Measurements from ENCODE around the gene ASB8.

Gene ASB8, protein sequence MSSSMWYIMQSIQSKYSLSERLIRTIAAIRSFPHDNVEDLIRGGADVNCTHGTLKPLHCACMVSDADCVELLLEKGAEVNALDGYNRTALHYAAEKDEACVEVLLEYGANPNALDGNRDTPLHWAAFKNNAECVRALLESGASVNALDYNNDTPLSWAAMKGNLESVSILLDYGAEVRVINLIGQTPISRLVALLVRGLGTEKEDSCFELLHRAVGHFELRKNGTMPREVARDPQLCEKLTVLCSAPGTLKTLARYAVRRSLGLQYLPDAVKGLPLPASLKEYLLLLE

DNA sequence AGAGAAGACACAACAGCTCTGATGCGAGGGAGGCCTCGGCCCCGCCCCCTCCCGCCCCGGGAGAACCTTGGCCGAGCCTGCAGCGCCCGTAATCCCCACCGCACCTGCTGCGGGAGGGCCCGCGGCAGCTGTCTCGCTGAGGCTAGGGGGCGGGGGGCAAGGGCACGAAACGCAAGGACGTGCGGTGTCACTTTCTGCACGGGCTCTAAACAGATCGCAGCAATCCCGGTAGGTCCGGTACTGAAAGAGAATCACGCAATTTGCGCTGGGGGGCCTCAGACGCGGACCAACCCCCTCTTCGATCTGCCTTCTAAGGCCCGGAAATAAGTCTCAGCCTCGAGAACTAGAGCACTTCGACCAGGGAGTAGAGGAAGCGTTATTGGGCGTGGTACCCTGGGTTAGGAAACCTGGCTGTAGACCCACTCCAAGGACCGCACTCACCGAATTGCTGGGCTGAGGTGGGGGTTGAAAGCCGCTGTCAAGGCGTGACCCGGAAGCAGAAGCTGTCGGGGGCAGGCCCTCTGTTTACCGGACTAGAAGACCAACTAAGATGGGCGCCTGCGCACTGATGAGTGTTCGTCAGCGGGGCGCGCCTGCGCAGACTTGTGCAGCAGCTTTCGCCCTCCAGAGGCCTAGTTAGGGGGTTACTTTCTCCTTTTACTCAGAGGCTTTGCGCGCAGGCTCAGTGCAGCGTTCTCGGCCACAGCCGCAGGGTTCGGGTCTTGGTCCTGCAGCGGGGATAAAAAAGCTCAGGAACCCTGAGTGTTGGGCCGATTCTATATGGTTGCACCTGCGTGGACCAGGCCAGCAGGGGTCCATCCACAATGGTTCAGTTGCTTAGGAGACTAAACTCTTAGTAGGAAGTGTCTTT lies at the start of gene ASB8:
ASB8 (minus strand) TSS at position 498 of the 871 bp plus-strand sequence. CDS start 4,019 bp downstream, outside the sequence.
- Histone ChIP-seq H3K4me3 (ENCODE audit: low read length) (peak within 1 kb of the TSS; percentile 69), H3K27ac (ENCODE audit: low read length) (no peak within 1 kb of the TSS), H3K36me3 (ENCODE audit: control insufficient read depth, insufficient read depth, low read length) (no peaks in the 10 kb centered on the region), H3K4me1 (ENCODE audit: control insufficient read depth, insufficient read depth, low read length) (peaks cover 3% of the 10 kb centered on the region; the same call in 1 of the 2 replicates), H3K9me3 (ENCODE audit: control insufficient read depth, insufficient read depth, low read length) (no peaks in the 10 kb centered on the region), H3K27me3 (ENCODE audit: control insufficient read depth, insufficient read depth, low read length) (no peaks in the 10 kb centered on the region)
- DNase-seq (ENCODE audit: low read depth, low spot score): peak; percentile 99
- WGBS (ENCODE audit: insufficient coverage, insufficient read length): no CpG with 5 or more reads among the region's 56 CpGs

DNA sequence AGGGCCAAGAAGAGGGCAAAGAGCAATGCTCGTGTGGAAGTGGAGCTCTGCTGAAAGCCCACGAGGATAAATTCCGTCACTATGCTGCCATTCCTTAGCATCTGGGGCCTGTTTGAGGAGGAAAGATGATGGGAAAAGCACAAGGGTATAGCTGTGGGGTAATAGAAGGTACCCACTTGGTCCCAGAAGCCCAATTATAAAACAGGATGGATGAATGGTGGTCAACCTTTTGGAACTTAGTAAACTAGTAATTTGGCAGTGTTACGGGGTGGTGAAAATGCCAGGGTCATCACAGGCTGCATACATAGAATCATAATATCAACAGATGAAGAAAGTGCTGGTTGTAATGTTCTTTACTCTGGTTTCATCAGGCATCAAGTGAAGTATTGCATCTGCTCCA lies 45.9 kb upstream of the ASB8 start, which contains the start of gene OR10AD1:
OR10AD1 (minus strand) TSS at position 101 of the 400 bp plus-strand sequence; CDS start at position 101, 0 bp downstream.
- WGBS (ENCODE audit: insufficient coverage, insufficient read length): no CpG with 5 or more reads among the region's 4 CpGs
- no peak within 1 kb of the TSS for H3K4me3 ChIP-seq (ENCODE audit: low read length)
- H3K9me3 ChIP-seq (ENCODE audit: control insufficient read depth, insufficient read depth, low read length): no peaks in the 10 kb centered on the region
- no peak within 1 kb of the TSS for H3K27ac ChIP-seq (ENCODE audit: low read length)
- no peaks in the 10 kb centered on the region for H3K4me1 ChIP-seq (ENCODE audit: control insufficient read depth, insufficient read depth, low read length)
- H3K27me3 ChIP-seq (ENCODE audit: control insufficient read depth, insufficient read depth, low read length): peaks cover 2% of the 10 kb centered on the region; the same call in 1 of the 2 replicates
- no peaks in the 10 kb centered on the region for H3K36me3 ChIP-seq (ENCODE audit: control insufficient read depth, insufficient read depth, low read length)
- no peak for DNase-seq (ENCODE audit: low read depth, low spot score)

DNA sequence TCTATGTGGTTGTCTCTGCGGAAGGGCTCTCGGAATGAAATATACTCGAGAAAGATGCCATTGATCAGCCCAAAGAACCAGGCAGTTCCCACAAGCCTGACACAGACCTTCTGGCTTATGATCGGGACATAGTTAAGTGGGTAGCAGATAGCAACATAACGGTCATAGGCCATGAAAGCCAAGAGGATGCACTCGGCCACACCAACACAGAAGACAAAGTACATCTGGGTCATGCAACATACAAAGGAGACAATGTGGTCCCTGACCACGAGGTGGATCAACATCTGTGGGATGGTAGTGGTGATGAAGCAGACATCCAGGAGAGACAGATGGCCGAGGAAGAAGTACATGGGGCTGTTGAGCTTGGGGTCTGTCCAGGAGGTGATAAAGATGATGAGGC lies 45.5 kb upstream of the ASB8 start:
- no CpG with 5 or more reads among the region's 8 CpGs for WGBS (ENCODE audit: insufficient coverage, insufficient read length)
- no peak for DNase-seq (ENCODE audit: low read depth, low spot score)
- H3K36me3 ChIP-seq (ENCODE audit: control insufficient read depth, insufficient read depth, low read length): no peaks in the 10 kb centered on the region
- H3K4me1 ChIP-seq (ENCODE audit: control insufficient read depth, insufficient read depth, low read length): no peaks in the 10 kb centered on the region
- no peaks in the 10 kb centered on the region for H3K9me3 ChIP-seq (ENCODE audit: control insufficient read depth, insufficient read depth, low read length)
- no peak overlapping the region for H3K4me3 ChIP-seq (ENCODE audit: low read length)
- H3K27me3 ChIP-seq (ENCODE audit: control insufficient read depth, insufficient read depth, low read length): peaks cover 2% of the 10 kb centered on the region; the same call in 1 of the 2 replicates
- H3K27ac ChIP-seq (ENCODE audit: low read length): no peak overlapping the region

DNA sequence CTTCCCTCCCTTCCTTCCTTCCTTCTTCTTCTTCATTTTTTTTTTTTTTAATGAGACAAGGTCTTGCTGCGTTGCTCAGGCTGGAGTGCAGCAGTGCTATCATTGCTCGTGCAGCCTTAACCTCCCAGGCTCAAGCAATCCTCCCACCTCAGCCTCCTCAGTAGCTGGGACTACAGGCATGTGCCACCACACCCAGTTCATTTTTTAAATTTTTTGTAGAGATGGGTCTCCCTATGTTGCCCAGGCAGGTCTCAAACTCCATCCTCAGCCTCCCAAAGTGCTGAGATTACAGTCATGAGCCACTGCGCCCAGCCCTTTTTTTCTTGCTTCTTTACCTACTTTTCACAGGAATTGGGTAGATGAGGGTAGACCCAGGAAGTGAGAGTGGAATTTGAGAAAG lies 44.2 kb upstream of the ASB8 start:
- Histone ChIP-seq H3K27ac (ENCODE audit: low read length) (no peak overlapping the region), H3K4me1 (ENCODE audit: control insufficient read depth, insufficient read depth, low read length) (no peaks in the 10 kb centered on the region), H3K36me3 (ENCODE audit: control insufficient read depth, insufficient read depth, low read length) (no peaks in the 10 kb centered on the region), H3K9me3 (ENCODE audit: control insufficient read depth, insufficient read depth, low read length) (no peaks in the 10 kb centered on the region), H3K27me3 (ENCODE audit: control insufficient read depth, insufficient read depth, low read length) (peaks cover 2% of the 10 kb centered on the region; the same call in 1 of the 2 replicates), H3K4me3 (ENCODE audit: low read length) (no peak overlapping the region)
- WGBS (ENCODE audit: insufficient coverage, insufficient read length): no CpG with 5 or more reads among the region's 3 CpGs
- no peak for DNase-seq (ENCODE audit: low read depth, low spot score)

DNA sequence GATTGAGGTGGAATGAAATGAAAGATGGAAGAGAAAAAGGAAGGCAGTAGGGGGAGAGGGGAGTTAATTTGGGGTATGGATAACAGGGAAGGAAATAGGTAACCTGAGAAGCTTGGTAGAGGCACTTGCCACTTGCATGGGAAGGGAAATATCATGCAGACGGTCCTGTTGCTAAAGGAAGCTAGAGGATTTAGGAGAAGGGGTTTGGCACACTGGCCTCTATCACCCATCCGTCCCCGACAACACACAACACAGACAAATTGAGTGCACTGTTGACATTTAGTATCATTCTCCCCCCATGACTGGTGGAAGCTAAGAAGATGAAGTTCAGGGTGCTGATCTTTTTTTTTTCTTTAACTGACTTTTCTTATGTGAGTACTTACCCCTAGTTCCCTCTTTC lies 43.8 kb upstream of the ASB8 start:
- no CpG with 5 or more reads among the region's 3 CpGs for WGBS (ENCODE audit: insufficient coverage, insufficient read length)

DNA sequence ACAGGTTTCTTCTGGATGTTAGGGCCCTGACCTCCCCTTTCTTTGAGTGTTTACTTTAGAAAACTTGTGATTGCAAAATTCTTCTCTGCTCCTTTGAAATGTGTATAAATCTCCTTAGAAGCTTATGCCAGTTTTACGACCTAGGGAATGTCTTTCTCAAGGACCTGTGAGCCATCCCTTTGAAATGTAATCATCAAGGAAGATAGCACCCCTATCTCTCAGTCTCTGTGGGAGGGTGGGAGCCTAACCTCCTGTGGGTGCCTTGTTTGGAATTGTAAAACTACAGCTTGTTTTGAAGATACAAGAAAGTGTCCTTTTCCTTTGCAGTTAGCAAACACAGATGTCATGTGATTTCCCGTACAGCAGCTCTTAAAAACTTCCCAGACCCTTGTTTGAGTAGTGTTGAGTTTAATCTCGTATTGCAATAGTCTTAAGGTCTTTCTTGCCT lies 42.5 kb upstream of the ASB8 start:
- Histone ChIP-seq H3K27me3 (ENCODE audit: control insufficient read depth, insufficient read depth, low read length) (peaks cover 2% of the 10 kb centered on the region; the same call in 1 of the 2 replicates), H3K4me1 (ENCODE audit: control insufficient read depth, insufficient read depth, low read length) (no peaks in the 10 kb centered on the region), H3K36me3 (ENCODE audit: control insufficient read depth, insufficient read depth, low read length) (no peaks in the 10 kb centered on the region), H3K9me3 (ENCODE audit: control insufficient read depth, insufficient read depth, low read length) (no peaks in the 10 kb centered on the region), H3K27ac (ENCODE audit: low read length) (no peak overlapping the region), H3K4me3 (ENCODE audit: low read length) (no peak overlapping the region)
- no peak for DNase-seq (ENCODE audit: low read depth, low spot score)
- no CpG with 5 or more reads among the region's 3 CpGs for WGBS (ENCODE audit: insufficient coverage, insufficient read length)

More for the DNA sequence above, 43.8 kb upstream of the ASB8 start:
- no peaks in the 10 kb centered on the region for H3K36me3 ChIP-seq (ENCODE audit: control insufficient read depth, insufficient read depth, low read length)
- no peak for DNase-seq (ENCODE audit: low read depth, low spot score)
- H3K4me1 ChIP-seq (ENCODE audit: control insufficient read depth, insufficient read depth, low read length): no peaks in the 10 kb centered on the region
- no peaks in the 10 kb centered on the region for H3K9me3 ChIP-seq (ENCODE audit: control insufficient read depth, insufficient read depth, low read length)
- H3K4me3 ChIP-seq (ENCODE audit: low read length): no peak overlapping the region
- no peak overlapping the region for H3K27ac ChIP-seq (ENCODE audit: low read length)
- H3K27me3 ChIP-seq (ENCODE audit: control insufficient read depth, insufficient read depth, low read length): peaks cover 2% of the 10 kb centered on the region; the same call in 1 of the 2 replicates

DNA sequence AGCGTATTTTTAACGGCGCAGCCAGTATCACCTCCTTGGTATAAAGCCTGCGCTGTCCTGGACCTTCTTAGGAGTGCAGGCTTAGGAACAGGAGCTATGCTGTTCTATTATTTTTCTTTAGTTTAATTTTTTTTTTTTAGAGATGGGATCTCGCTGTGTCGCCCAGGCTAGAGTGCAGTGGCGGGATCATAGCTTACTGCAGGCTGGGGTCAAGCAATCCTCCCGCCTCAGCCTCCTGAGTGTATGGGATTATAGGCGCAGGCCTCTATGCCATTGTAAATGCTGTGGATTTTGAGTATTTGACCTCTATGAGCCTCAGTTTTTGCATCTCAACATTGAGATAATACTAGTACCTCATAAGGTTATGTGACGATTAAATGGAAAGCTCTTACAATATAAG lies 41.7 kb upstream of the ASB8 start:
- Histone ChIP-seq H3K27ac (ENCODE audit: low read length) (no peak overlapping the region), H3K9me3 (ENCODE audit: control insufficient read depth, insufficient read depth, low read length) (no peaks in the 10 kb centered on the region), H3K4me1 (ENCODE audit: control insufficient read depth, insufficient read depth, low read length) (no peaks in the 10 kb centered on the region), H3K36me3 (ENCODE audit: control insufficient read depth, insufficient read depth, low read length) (no peaks in the 10 kb centered on the region), H3K4me3 (ENCODE audit: low read length) (no peak overlapping the region; the same call in 1 of the 2 replicates), H3K27me3 (ENCODE audit: control insufficient read depth, insufficient read depth, low read length) (peaks cover 2% of the 10 kb centered on the region; the same call in 1 of the 2 replicates)
- DNase-seq (ENCODE audit: low read depth, low spot score): no peak
- WGBS (ENCODE audit: insufficient coverage, insufficient read length): no CpG with 5 or more reads among the region's 10 CpGs

DNA sequence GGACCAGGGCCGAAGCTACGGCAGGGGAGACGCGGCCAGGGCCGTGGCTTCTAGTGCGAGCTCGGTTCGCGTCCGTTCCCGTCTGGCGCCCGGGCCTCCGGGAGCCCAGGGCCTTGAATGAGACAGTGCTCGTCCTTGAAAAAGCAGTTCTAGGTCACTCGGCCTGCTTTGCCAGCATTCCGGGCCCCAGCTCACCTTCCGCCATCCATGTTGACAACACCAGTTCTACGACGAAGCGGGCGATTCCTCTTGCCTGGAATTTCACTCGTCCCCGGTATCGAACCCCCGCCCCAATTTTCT lies 41.3 kb upstream of the ASB8 start:
- Histone ChIP-seq H3K27me3 (ENCODE audit: control insufficient read depth, insufficient read depth, low read length) (peaks cover 2% of the 10 kb centered on the region; the same call in 1 of the 2 replicates), H3K4me3 (ENCODE audit: low read length) (peak overlapping the region; percentile 57; the same call in 1 of the 2 replicates), H3K9me3 (ENCODE audit: control insufficient read depth, insufficient read depth, low read length) (no peaks in the 10 kb centered on the region), H3K27ac (ENCODE audit: low read length) (no peak overlapping the region), H3K36me3 (ENCODE audit: control insufficient read depth, insufficient read depth, low read length) (no peaks in the 10 kb centered on the region), H3K4me1 (ENCODE audit: control insufficient read depth, insufficient read depth, low read length) (no peaks in the 10 kb centered on the region)
- DNase-seq (ENCODE audit: low read depth, low spot score): no peak
- WGBS (ENCODE audit: insufficient coverage, insufficient read length): no CpG with 5 or more reads among the region's 26 CpGs

DNA sequence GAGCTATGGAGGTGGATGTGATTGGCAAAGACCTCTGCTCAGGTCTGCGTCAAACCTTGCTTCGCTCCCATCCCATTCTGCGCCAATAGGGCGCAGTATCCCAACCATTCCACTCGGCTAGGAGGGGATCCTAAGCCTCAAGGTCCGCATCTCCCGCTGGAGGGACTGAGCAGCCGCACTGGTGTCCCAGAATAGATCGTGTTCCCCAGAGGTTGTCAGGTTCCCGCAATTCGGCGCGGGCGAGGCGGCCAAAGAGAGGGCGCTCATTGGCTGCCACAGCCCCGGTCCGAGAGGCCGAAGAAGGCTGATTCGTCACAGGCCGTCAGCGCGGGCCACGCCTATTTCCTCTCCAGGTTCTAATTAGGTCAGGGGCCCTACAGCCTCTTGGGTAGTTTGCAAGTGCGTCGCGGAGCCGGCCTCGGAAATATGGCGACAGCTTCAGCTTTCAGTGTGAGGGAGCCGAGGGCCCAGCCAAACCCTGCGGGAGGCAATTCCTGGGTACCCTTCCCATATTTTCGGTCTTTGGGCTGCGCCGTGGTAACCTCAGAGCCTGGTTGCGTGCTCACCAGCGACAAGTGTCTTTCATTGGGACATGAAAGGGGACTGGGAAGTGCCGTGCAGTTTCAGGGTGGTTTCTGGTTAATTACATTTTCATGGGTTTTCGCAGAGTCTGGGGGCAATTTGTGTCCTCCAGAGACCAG lies 40.8 kb upstream of the ASB8 start:
- Histone ChIP-seq H3K4me1 (ENCODE audit: control insufficient read depth, insufficient read depth, low read length) (no peaks in the 10 kb centered on the region), H3K4me3 (ENCODE audit: low read length) (peak overlapping the region; percentile 57; the same call in 1 of the 2 replicates), H3K9me3 (ENCODE audit: control insufficient read depth, insufficient read depth, low read length) (no peaks in the 10 kb centered on the region), H3K27me3 (ENCODE audit: control insufficient read depth, insufficient read depth, low read length) (peaks cover 2% of the 10 kb centered on the region; the same call in 1 of the 2 replicates), H3K36me3 (ENCODE audit: control insufficient read depth, insufficient read depth, low read length) (no peaks in the 10 kb centered on the region), H3K27ac (ENCODE audit: low read length) (no peak overlapping the region)
- peak; percentile 94 for DNase-seq (ENCODE audit: low read depth, low spot score)
- no CpG with 5 or more reads among the region's 39 CpGs for WGBS (ENCODE audit: insufficient coverage, insufficient read length)

DNA sequence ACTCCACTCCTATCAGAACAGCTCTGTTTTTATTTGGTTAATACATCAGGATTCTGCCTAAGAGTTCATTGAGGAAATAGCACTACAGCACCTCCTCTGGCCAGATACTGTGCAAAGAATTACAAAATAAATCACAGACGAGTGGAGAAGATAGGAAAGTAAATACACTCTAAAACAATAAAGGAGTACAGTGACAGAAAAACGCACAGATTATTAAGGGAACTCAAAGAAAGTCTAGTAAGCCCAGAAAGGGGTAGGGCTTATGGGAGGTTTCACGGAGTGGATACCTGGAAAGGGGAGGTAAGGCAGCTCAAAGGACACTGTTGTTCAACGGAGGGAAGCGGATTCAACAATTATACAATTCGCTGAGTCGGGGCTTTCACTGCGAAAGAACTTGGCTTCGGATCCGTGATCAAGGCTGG lies 40.2 kb upstream of the ASB8 start:
- Histone ChIP-seq H3K27ac (ENCODE audit: low read length) (no peak overlapping the region), H3K27me3 (ENCODE audit: control insufficient read depth, insufficient read depth, low read length) (peaks cover 2% of the 10 kb centered on the region; the same call in 1 of the 2 replicates), H3K4me3 (ENCODE audit: low read length) (peak overlapping the region; percentile 41; the same call in 1 of the 2 replicates), H3K4me1 (ENCODE audit: control insufficient read depth, insufficient read depth, low read length) (no peaks in the 10 kb centered on the region), H3K9me3 (ENCODE audit: control insufficient read depth, insufficient read depth, low read length) (no peaks in the 10 kb centered on the region), H3K36me3 (ENCODE audit: control insufficient read depth, insufficient read depth, low read length) (no peaks in the 10 kb centered on the region)
- WGBS (ENCODE audit: insufficient coverage, insufficient read length): no CpG with 5 or more reads among the region's 10 CpGs
- no peak for DNase-seq (ENCODE audit: low read depth, low spot score)
